Activated CD4-positive, alpha-beta T cell treated with anti-CD3 and anti-CD28 coated beads, Interleukin-2, amount 50 U/mL, for 24 hours (primary cell): ENCODE results near the gene RALGAPA2.
"Not testable (repeated sequence)": the region's sequence is repeated elsewhere in the genome, so short reads cannot be mapped to it uniquely, and the experiment has no call there.

Source experiments
- DNase-seq, 2 donors: peaks; one replicate each; pipeline ENCODE4 v3.0.0-alpha.2; 2020; ENCODE audit warnings: low read depth in 1 of 2, low spot score in 1 of 2

Gene RALGAPA2

DNA sequence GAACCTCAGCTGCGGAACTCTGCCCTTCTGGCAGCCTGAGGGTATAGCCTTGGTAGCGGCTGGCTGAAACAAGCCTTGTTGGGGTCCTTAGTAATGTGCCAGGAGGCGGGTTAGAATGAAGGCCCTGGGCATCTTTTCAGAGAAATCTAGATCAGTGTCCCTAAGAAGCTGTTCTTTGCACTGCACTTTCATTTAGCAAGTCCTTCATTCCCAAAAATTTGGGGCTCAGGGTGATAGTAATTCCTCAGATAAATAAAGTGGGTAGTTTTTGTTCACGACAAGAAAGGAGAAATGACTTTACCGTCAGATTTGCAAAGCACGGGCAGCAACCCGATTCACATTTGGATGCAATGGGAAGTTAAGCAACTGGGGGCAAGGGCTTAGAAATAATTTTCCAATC, 341.4 kb downstream of the RALGAPA2 start:
- DNase-seq = no peak

- DNase-seq = no peak
These were observed 342.3 kb downstream of the RALGAPA2 start for GRCh38 chr20:20370094-20370575.

- DNase-seq = peak in 1 of 2 donors; percentile 9
These were observed 343.0 kb downstream of the RALGAPA2 start for GRCh38 chr20:20369250-20370093.

DNA sequence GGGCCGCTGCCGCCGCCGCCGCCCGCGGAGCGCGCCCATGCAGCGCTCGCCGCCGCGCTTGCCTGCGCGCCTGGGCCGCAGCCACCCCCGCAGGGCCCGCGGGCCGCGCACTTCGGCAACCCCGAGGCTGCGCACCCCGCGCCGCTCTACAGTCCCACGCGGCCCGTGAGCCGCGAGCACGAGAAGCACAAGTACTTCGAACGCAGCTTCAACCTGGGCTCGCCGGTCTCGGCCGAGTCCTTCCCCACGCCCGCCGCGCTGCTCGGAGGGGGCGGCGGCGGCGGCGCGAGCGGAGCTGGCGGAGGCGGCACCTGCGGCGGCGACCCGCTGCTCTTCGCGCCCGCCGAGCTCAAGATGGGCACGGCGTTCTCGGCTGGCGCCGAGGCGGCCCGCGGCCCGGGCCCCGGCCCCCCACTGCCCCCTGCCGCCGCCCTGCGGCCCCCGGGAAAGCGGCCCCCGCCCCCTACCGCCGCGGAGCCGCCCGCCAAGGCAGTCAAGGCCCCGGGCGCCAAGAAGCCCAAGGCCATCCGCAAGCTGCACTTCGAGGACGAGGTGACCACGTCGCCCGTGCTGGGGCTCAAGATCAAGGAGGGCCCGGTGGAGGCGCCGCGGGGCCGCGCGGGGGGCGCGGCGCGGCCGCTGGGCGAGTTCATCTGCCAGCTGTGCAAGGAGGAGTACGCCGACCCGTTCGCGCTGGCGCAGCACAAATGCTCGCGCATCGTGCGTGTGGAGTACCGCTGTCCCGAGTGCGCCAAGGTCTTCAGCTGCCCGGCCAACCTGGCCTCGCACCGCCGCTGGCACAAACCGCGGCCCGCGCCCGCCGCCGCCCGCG, 343.8 kb downstream of the RALGAPA2 start:
- DNase-seq = no peak

GRCh38 chr20:20367575-20368417, 344.6 kb downstream of the RALGAPA2 start, which contains the start of gene INSM1:
Gene INSM1, plus strand, starts transcription at chr20:20368104. Its CDS starts 164 bp downstream, at chr20:20368268.
- no peak for DNase-seq

- no peak for DNase-seq
These were observed 345.4 kb downstream of the RALGAPA2 start for GRCh38 chr20:20366876-20367574.

DNA sequence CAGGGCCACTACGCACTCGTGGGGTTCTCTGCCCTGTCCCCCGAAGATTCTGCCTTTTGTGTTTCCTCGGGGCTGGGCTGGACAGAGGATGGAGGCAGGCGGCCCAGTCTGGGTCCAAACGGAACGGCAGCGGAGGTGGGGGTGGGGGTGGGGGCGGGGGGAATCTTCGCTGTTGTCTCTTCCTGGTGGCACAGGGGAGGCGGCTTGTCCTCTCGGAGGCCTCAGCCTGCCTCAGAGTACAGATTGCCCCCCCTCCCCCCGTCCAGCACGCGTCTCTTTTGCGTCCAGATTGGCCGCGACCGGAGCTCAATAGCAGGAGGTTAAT, 345.9 kb downstream of the RALGAPA2 start:
- DNase-seq = no peak

GRCh38 chr20:20365480-20366161, 346.8 kb downstream of the RALGAPA2 start:
- no peak for DNase-seq

GRCh38 chr20:20364593-20365479, 347.6 kb downstream of the RALGAPA2 start:
- DNase-seq = no peak

DNA sequence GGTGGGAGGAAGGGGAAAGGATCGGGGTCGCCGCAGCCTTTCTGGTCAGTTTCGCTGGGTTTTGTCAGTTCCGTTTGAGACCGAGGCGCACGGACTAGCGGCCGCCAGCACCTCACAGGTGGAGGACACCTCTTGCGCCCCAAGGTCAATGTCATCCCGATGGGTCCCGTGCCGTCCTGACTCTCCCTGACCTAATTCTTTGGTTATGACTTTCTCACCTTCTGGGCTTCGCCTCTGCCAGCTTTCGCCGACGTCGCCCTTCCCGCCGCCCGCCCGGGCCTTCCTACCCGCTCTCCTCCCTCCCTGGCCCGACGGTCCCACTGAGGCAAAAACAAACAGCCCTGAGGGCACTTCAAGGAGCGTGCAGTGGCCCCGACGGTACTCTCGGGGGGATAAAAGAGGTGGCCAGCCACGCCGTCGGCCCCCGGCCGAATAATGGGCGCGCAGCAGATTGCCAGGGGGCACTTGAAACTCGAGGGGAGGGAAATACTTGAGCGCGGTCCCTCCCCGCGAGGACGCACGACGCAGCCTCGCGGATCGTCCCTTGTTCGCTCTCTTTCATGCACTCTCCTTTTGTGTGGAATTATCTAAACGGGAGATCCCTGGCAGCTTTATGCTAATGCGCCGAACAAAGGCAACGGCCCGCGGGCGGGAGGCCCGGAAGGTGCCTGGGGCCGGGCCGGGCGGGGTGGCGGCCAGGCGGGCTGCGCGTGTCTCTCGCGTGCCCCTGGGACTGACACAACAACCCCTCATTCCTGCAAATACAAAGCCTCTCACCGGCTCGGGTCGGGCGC, 348.4 kb downstream of the RALGAPA2 start:
- DNase-seq = no peak

- DNase-seq = no peak
These were observed 349.0 kb downstream of the RALGAPA2 start for GRCh38 chr20:20363434-20363798.

GRCh38 chr20:20362774-20363433, 349.5 kb downstream of the RALGAPA2 start:
- no peak for DNase-seq

DNA sequence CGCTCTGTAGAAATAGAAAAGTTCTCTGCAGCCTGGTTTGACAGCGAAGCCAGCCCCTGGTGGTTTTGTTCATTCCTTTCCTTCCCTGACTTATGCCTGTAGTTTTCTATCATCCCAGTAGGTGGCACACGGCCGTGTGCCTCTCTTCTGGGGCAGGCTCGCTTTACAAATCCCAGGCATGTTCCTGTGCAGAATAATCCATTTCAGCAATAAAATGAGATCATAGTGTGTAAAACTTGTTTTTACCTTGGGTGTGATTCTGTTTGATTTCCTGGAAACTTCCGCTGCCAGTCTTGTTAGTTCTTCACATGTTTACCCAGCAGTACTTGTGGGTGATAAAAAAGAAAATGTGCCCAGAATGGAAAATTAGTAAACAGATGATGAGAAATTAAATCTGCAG, 352.0 kb downstream of the RALGAPA2 start:
- no peak for DNase-seq

- no peak for DNase-seq
These were observed 352.8 kb downstream of the RALGAPA2 start for GRCh38 chr20:20359628-20360027.

DNA sequence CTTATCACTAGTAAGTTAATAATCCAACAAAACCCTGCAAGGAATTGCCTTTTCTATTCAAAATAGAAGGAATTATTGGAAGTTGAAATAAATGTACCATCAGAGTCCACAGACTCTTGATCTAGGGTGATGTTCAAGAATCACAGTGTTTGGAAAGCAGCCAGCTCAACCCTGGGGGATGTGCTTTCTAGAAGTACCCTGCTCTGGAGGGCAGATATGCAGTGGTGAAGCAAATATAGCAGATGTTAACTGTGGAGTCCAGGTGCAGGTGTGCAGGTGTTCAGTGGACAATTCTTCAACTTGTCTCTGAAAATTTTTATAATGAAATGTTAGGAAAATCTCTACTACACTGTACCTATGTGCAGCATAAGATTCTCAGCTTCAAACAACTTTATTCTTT, 353.6 kb downstream of the RALGAPA2 start:
- DNase-seq = no peak

- DNase-seq = not testable (repeated sequence)
These were observed 356.9 kb downstream of the RALGAPA2 start for GRCh38 chr20:20355503-20355902.

- DNase-seq = no peak
These were observed 358.9 kb downstream of the RALGAPA2 start for GRCh38 chr20:20353576-20353975.

GRCh38 chr20:20344476-20344875, 368.0 kb downstream of the RALGAPA2 start:
- DNase-seq = no peak
